WTC11 (cell line): ENCODE results near the gene TIGD3. TPM values are rescaled to one million over a fixed set of nuclear protein-coding genes. Genes with fewer than 3 reads are reported as not detected.

Source experiments
- ATAC-seq: fragments of 200-7000 bp; cut with Tn5 transposase; 2 replicates; pipeline ENCODE4 v1.10.0; 2021; ENCODE audit warnings: mild to moderate bottlenecking, moderate library complexity
- CTCF ChIA-PET: fragments of 300-600 bp; sonication (Branson Sonifier 250); formaldehyde crosslinking; loops from one replicate; lab custom pipeline; 2021; ENCODE audit warnings: antibody characterized with exemption; lab: Charles Lee
- POLR2A ChIA-PET: fragments of 350-600 bp; sonication (Branson Sonifier 250); formaldehyde crosslinking; loops from one replicate; lab custom pipeline; 2021; ENCODE audit warnings: antibody characterized with exemption; lab: Charles Lee
- DNase-seq: peaks from one replicate; pipeline ENCODE4 v3.0.0; 2021; ENCODE audit warnings: low spot score
- H3K27ac Mint-ChIP-seq: 2 replicates; pipeline ENCODE4 v1.8.0; 2021; ENCODE audit warnings: mixed read lengths
- H3K27me3 Mint-ChIP-seq: 2 replicates; pipeline ENCODE4 v1.8.0; 2021; ENCODE audit warnings: low read depth, mild to moderate bottlenecking, moderate library complexity, mixed read lengths
- H3K36me3 Mint-ChIP-seq: 2 replicates; pipeline ENCODE4 v1.8.0; 2021; ENCODE audit warnings: mixed read lengths
- H3K4me1 Mint-ChIP-seq: 2 replicates; pipeline ENCODE4 v1.8.0; 2022; ENCODE audit warnings: mixed read lengths
- H3K4me3 Mint-ChIP-seq: 2 replicates; pipeline ENCODE4 v1.8.0; 2021; ENCODE audit warnings: mild to moderate bottlenecking, moderate library complexity, mixed read lengths
- H3K9me3 Mint-ChIP-seq: 2 replicates; pipeline ENCODE4 v1.8.0; 2021; ENCODE audit warnings: mixed read lengths
- AFF4 ChIP-seq: sonication (generic); formaldehyde crosslinking; IDR thresholded peaks from 2 replicates; pipeline ENCODE4 v1.8.1; 2023; ENCODE audit warnings: mild to moderate bottlenecking, missing genetic modification reagents, borderline replicate concordance
- ATF2 ChIP-seq: sonication (generic); formaldehyde crosslinking; IDR thresholded peaks from 2 replicates; pipeline ENCODE4 v1.8.1; 2022; ENCODE audit warnings: low read depth, missing genetic modification reagents, borderline replicate concordance
- CREB1 ChIP-seq: sonication (generic); formaldehyde crosslinking; IDR thresholded peaks from 2 replicates; pipeline ENCODE4 v1.8.0; 2023; ENCODE audit warnings: mild to moderate bottlenecking, missing genetic modification reagents
- CREM ChIP-seq: sonication (generic); formaldehyde crosslinking; IDR thresholded peaks from 2 replicates; pipeline ENCODE4 v1.8.1; 2022; ENCODE audit warnings: mild to moderate bottlenecking, missing genetic modification reagents, moderate library complexity
- EMX1 ChIP-seq: fragments of 250-450 bp; sonication (Bioruptor Pico); IDR thresholded peaks from 2 replicates; pipeline ENCODE4 v1.8.0; 2021; ENCODE audit warnings: mild to moderate bottlenecking
- ERG ChIP-seq: fragments of 250-450 bp; sonication (Bioruptor Pico); IDR thresholded peaks from 2 replicates; pipeline ENCODE4 v1.8.0; 2021; ENCODE audit warnings: mild to moderate bottlenecking
- KAT7 ChIP-seq: sonication (generic); formaldehyde crosslinking; IDR thresholded peaks from 2 replicates; pipeline ENCODE4 v1.8.1; 2023; ENCODE audit warnings: missing genetic modification reagents, mild to moderate bottlenecking, borderline replicate concordance
- NFE2L1 ChIP-seq: sonication (generic); formaldehyde crosslinking; IDR thresholded peaks from 2 replicates; pipeline ENCODE4 v1.8.1; 2023; ENCODE audit warnings: missing genetic modification reagents
- OVOL2 ChIP-seq: fragments of 250-450 bp; sonication (Bioruptor Pico); IDR thresholded peaks from 2 replicates; pipeline ENCODE4 v1.9.0; 2021; ENCODE audit warnings: mild to moderate bottlenecking, borderline replicate concordance
- RORB ChIP-seq: fragments of 250-450 bp; sonication (Bioruptor Pico); IDR thresholded peaks from 2 replicates; pipeline ENCODE4 v1.9.0; 2021; ENCODE audit warnings: mild to moderate bottlenecking
- ZBTB21 ChIP-seq: sonication (generic); formaldehyde crosslinking; IDR thresholded peaks from 2 replicates; pipeline ENCODE4 v1.8.1; 2023; ENCODE audit warnings: mild to moderate bottlenecking, missing genetic modification reagents, borderline replicate concordance
- ZNF121 ChIP-seq: sonication (generic); formaldehyde crosslinking; IDR thresholded peaks from 2 replicates; pipeline ENCODE4 v1.8.0; 2023; ENCODE audit warnings: missing genetic modification reagents
- ZNF263 ChIP-seq: sonication (generic); formaldehyde crosslinking; IDR thresholded peaks from 2 replicates; pipeline ENCODE4 v1.8.1; 2022; ENCODE audit warnings: low read depth, mild to moderate bottlenecking, moderate library complexity, missing genetic modification reagents
- total RNA-seq: library from RNA; stranded (reverse); gene quantifications from 3 replicates; pipeline ENCODE4 v1.2.3, GENCODE V29; 2021
- TF ChIP-seq, protein P1 (sequence below): sonication (generic); formaldehyde crosslinking; IDR thresholded peaks from 2 replicates; pipeline ENCODE4 v1.8.0; 2023; ENCODE audit warnings: missing genetic modification reagents
- TF ChIP-seq, protein P2 (sequence below): sonication (generic); formaldehyde crosslinking; IDR thresholded peaks from 2 replicates; pipeline ENCODE4 v1.8.1; 2022; ENCODE audit warnings: low read depth, mild to moderate bottlenecking, moderate library complexity, missing genetic modification reagents, borderline replicate concordance
- TF ChIP-seq, protein P3 (sequence below): sonication (generic); formaldehyde crosslinking; IDR thresholded peaks from 2 replicates; pipeline ENCODE4 v1.8.1; 2023; ENCODE audit warnings: mild to moderate bottlenecking, missing genetic modification reagents
- TF ChIP-seq, protein P4 (sequence below): sonication (generic); formaldehyde crosslinking; IDR thresholded peaks from 2 replicates; pipeline ENCODE4 v1.8.0; 2023; ENCODE audit warnings: missing genetic modification reagents, mild to moderate bottlenecking, borderline replicate concordance
- TF ChIP-seq, protein P5 (sequence below): sonication (generic); formaldehyde crosslinking; IDR thresholded peaks from 2 replicates; pipeline ENCODE4 v1.8.0; 2022; ENCODE audit warnings: mild to moderate bottlenecking, missing genetic modification reagents

TIGD3 gene
- total RNA-seq, 1 experiment from 2014 or later: 1.9 TPM

- no peaks in the 10 kb centered on the region; the same call in 1 of the 2 replicates for H3K27me3 Mint-ChIP-seq
- no peak for DNase-seq
- POLR2A ChIA-PET: interaction anchor here (0.5 kb wide), 1 partner anchor 204 kb away, joined by 3 read pairs; no protein-coding TSS in a partner anchor
- no peak overlapping the region for H3K4me3 Mint-ChIP-seq
- H3K4me1 Mint-ChIP-seq: no peaks in the 10 kb centered on the region
- ATAC-seq: no peak
- no peak overlapping the region for H3K27ac Mint-ChIP-seq
- no peak for TF ChIP-seq ERG
- TF ChIP-seq, protein P1, sequence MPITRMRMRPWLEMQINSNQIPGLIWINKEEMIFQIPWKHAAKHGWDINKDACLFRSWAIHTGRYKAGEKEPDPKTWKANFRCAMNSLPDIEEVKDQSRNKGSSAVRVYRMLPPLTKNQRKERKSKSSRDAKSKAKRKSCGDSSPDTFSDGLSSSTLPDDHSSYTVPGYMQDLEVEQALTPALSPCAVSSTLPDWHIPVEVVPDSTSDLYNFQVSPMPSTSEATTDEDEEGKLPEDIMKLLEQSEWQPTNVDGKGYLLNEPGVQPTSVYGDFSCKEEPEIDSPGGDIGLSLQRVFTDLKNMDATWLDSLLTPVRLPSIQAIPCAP (CRISPR knock-in tag): no peak
- no peak for TF ChIP-seq ZNF121 (CRISPR knock-in tag)
- TF ChIP-seq, protein P2, sequence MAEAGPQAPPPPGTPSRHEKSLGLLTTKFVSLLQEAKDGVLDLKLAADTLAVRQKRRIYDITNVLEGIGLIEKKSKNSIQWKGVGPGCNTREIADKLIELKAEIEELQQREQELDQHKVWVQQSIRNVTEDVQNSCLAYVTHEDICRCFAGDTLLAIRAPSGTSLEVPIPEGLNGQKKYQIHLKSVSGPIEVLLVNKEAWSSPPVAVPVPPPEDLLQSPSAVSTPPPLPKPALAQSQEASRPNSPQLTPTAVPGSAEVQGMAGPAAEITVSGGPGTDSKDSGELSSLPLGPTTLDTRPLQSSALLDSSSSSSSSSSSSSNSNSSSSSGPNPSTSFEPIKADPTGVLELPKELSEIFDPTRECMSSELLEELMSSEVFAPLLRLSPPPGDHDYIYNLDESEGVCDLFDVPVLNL (CRISPR knock-in tag): no peak
- no peak for TF ChIP-seq ZNF263 (CRISPR knock-in tag)
- no peak for TF ChIP-seq ATF2 (CRISPR knock-in tag)
- TF ChIP-seq AFF4: no peak
- no peak for TF ChIP-seq KAT7
- TF ChIP-seq, all 79 proteins: peak for 0
- no peaks in the 10 kb centered on the region for H3K36me3 Mint-ChIP-seq
- H3K9me3 Mint-ChIP-seq: no peaks in the 10 kb centered on the region
- CTCF ChIA-PET: interaction anchor here (0.9 to 1.2 kb wide), 4 partner anchors 22 to 177 kb away, joined by 3 to 4 read pairs (median 3); no protein-coding TSS in a partner anchor
These were observed 21.7 kb downstream of the TIGD3 start for GRCh38 chr11:65376138-65376713.

- peaks cover 4% of the 10 kb centered on the region for H3K4me1 Mint-ChIP-seq
- no peak overlapping the region for H3K4me3 Mint-ChIP-seq
- no peaks in the 10 kb centered on the region for H3K9me3 Mint-ChIP-seq
- H3K36me3 Mint-ChIP-seq: no peaks in the 10 kb centered on the region
- no peak for ATAC-seq
- no peaks in the 10 kb centered on the region; the same call in 1 of the 2 replicates for H3K27me3 Mint-ChIP-seq
- ChIA-PET CTCF (interaction anchor here (1.5 kb wide), 1 partner anchor 10 kb away, joined by 3 read pairs; no protein-coding TSS in a partner anchor), POLR2A (no interaction called here)
- no peak overlapping the region for H3K27ac Mint-ChIP-seq
- DNase-seq: no peak
- TF ChIP-seq ZBTB21 (no peak), OVOL2 (CRISPR knock-in tag) (no peak), CREM (CRISPR knock-in tag) (no peak), EMX1 (no peak), RORB (no peak), CREB1 (CRISPR knock-in tag) (no peak), NFE2L1 (CRISPR knock-in tag) (no peak)
- TF ChIP-seq, protein P3, sequence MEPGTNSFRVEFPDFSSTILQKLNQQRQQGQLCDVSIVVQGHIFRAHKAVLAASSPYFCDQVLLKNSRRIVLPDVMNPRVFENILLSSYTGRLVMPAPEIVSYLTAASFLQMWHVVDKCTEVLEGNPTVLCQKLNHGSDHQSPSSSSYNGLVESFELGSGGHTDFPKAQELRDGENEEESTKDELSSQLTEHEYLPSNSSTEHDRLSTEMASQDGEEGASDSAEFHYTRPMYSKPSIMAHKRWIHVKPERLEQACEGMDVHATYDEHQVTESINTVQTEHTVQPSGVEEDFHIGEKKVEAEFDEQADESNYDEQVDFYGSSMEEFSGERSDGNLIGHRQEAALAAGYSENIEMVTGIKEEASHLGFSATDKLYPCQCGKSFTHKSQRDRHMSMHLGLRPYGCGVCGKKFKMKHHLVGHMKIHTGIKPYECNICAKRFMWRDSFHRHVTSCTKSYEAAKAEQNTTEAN (CRISPR knock-in tag): no peak
- TF ChIP-seq, protein P4, sequence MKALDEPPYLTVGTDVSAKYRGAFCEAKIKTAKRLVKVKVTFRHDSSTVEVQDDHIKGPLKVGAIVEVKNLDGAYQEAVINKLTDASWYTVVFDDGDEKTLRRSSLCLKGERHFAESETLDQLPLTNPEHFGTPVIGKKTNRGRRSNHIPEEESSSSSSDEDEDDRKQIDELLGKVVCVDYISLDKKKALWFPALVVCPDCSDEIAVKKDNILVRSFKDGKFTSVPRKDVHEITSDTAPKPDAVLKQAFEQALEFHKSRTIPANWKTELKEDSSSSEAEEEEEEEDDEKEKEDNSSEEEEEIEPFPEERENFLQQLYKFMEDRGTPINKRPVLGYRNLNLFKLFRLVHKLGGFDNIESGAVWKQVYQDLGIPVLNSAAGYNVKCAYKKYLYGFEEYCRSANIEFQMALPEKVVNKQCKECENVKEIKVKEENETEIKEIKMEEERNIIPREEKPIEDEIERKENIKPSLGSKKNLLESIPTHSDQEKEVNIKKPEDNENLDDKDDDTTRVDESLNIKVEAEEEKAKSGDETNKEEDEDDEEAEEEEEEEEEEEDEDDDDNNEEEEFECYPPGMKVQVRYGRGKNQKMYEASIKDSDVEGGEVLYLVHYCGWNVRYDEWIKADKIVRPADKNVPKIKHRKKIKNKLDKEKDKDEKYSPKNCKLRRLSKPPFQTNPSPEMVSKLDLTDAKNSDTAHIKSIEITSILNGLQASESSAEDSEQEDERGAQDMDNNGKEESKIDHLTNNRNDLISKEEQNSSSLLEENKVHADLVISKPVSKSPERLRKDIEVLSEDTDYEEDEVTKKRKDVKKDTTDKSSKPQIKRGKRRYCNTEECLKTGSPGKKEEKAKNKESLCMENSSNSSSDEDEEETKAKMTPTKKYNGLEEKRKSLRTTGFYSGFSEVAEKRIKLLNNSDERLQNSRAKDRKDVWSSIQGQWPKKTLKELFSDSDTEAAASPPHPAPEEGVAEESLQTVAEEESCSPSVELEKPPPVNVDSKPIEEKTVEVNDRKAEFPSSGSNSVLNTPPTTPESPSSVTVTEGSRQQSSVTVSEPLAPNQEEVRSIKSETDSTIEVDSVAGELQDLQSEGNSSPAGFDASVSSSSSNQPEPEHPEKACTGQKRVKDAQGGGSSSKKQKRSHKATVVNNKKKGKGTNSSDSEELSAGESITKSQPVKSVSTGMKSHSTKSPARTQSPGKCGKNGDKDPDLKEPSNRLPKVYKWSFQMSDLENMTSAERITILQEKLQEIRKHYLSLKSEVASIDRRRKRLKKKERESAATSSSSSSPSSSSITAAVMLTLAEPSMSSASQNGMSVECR (CRISPR knock-in tag): no peak
- TF ChIP-seq, protein P5, sequence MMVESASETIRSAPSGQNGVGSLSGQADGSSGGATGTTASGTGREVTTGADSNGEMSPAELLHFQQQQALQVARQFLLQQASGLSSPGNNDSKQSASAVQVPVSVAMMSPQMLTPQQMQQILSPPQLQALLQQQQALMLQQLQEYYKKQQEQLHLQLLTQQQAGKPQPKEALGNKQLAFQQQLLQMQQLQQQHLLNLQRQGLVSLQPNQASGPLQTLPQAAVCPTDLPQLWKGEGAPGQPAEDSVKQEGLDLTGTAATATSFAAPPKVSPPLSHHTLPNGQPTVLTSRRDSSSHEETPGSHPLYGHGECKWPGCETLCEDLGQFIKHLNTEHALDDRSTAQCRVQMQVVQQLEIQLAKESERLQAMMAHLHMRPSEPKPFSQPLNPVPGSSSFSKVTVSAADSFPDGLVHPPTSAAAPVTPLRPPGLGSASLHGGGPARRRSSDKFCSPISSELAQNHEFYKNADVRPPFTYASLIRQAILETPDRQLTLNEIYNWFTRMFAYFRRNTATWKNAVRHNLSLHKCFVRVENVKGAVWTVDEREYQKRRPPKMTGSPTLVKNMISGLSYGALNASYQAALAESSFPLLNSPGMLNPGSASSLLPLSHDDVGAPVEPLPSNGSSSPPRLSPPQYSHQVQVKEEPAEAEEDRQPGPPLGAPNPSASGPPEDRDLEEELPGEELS (CRISPR knock-in tag): no peak
These were observed 22.5 kb downstream of the TIGD3 start for GRCh38 chr11:65377036-65377435.
